GM19043 (cell line): Measurements from ENCODE around the gene GRM5.

ENCODE experiments used
- ATAC-seq: cut with Tn5 transposase; IDR thresholded peaks from one replicate; pipeline ENCODE4 v1.9.1; 2021; ENCODE audit warnings: low read depth; ENCODE audit not compliant: unreplicated experiment

The GRM5 gene

GRCh38 chr11:88623531-88623930 is 442.3 kb downstream of the GRM5 start:
- no peak for ATAC-seq

- ATAC-seq = no peak
These were observed 445.1 kb downstream of the GRM5 start for GRCh38 chr11:88620568-88621130.

DNA sequence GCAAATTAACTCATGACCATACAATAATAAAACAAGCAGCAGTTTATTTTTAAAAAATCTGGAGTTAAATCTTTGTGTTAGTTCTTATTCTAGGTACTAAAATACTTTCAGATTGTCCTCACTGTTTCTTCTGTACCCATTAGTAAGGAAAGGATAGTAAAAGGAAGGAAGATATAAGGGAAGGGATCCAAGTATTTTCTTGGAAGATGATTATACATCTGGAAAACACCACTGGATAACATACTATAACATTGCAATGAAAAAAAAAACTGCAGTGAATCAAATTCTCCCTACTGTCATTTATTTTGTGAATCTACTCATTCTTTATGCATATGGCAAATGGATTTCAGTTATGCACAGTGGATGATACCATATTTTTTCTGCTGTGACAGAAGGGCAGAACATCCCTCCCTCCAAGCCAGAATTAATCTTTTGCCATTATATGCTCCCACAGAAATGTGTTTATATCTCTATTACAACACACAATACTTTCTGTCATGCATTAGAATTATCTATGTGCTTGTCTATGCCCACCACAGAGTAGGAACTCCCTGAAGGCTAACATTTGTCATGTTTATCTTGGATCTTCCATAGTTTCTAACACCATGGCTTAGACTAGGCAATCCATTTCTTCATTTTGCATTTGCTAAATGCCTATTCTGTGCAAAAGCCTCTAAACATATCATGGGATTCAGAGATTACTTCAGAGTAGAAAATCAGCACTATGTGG is 446.0 kb downstream of the GRM5 start:
- ATAC-seq = no peak

GRCh38 chr11:88619071-88619425 is 446.7 kb downstream of the GRM5 start:
- ATAC-seq = no peak

DNA sequence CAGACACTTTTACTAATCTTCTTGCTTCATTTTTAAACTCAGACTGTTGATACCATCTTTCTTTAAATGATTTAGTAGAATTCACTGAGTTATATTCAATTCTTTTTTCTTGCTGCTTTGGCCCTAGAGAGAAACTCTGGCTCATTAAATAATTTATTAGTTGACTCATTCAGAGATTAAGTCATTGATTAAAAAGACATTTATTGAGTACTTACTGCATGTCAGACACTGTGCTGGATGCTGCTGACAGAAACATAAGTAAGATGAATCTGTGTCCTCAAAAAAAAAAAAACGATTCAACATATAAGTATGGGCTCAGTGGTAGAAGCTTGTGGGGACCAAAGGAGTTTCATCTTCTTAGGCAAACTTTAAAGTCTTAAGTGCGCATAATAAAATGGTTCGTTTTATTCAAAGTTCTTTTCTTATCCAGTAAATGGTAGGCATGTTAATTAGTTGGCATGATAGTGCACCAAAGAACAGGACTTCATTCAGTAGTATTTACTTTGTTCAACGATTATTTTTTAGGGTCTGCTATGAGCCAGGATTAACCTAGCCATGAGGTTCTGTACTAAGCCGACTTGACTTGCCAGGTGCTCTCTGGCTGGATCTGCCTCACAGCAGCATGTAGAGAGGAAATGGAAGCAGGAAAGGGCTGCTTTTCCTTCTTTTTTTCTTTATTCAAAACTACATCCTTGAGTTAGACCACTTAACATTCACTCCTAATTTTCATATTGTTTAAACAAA is 447.3 kb downstream of the GRM5 start:
- ATAC-seq = no peak

DNA sequence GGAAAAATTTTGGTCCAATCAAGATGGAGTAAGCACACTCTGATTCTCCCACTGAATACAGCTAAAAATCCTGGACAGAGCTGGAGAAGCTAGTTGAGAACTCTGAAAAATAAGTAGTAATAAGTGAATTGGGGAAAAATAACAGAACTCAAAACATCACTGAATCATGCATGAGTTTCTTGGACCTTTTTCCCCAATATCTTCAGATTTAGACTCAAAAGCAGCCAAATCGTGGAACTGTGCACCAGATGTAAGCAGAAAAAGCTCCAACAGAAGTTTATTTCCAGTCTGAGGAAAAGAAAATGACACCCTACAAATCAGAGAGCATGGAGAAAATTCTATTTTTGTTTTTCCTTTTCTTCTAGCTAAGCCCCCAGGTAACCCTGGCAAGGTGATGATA is 448.6 kb downstream of the GRM5 start:
- ATAC-seq = no peak

GRCh38 chr11:88604260-88604659 is 461.5 kb downstream of the GRM5 start:
- ATAC-seq = no peak

DNA sequence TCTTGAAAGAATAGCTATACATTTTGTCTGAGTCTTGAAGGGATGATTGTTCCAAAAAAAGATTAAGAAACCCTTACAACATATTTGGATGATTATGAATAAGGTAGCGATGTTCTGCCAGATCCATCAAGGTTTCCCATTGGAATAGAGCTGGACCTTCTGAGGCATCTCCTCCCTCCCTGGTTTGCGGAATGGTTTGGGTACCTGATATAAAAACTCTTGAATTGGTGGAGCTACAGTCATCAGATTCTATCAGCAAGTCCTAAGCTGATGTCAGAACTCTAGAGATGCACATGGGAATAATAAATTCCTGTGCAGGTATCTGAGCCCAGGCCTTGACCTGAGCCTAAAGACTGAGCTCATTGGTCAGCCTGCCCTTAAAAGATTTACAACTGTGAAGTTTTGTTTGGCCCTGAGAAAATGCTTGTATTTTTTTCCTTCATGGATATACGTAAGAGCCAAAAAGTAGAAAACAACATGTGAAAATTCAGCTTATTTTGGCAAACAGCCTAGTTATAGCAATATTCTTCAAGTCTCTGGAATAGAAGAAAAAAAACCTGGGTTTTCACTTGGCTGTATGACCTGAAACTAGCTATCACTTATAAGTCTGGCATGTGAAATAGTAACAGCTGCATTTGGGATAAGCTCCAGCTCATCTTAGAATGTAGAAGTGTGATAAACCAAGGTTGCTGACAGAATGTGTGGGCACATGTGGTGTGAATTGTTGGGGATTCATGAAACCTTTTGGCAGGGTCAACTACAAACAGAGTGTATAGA is 462.5 kb downstream of the GRM5 start:
- ATAC-seq = no peak

GRCh38 chr11:88597387-88597786 is 468.4 kb downstream of the GRM5 start:
- no peak for ATAC-seq

GRCh38 chr11:88596786-88597185 is 469.0 kb downstream of the GRM5 start:
- no peak for ATAC-seq

DNA sequence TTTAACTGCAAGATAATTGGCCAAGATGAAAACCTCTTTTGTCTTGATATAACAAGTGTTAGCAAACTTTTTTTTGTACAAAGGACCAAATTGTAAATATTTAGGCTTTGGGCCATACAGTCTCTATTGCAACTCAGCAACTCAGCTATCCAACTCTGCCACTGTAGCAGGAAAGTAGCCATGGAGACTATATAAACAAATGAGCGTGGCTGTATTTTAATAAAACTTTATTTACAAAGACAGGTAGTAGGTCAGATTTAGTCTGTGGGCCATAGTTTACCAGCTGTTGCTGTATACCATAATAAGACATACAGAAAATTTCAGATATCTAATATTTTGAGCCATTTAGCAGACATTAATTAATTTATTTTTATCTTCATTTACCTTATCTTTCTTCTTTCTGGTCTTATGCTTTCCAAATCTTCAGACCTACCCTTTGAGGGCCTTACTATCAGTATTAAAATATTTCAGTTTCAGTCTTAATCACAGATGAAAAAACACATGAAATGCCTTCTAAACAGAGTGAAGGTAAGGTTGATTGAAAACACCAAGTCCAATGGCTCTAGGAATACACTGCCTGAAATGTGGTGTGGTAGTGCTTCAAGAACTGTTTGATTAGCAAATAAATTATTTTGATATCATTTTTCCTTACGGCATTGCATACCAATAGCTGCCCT is 471.4 kb downstream of the GRM5 start:
- ATAC-seq = no peak

GRCh38 chr11:88590361-88590760 is 475.4 kb downstream of the GRM5 start:
- no peak for ATAC-seq

- no peak for ATAC-seq
These were observed 482.5 kb downstream of the GRM5 start for GRCh38 chr11:88583251-88583650.

DNA sequence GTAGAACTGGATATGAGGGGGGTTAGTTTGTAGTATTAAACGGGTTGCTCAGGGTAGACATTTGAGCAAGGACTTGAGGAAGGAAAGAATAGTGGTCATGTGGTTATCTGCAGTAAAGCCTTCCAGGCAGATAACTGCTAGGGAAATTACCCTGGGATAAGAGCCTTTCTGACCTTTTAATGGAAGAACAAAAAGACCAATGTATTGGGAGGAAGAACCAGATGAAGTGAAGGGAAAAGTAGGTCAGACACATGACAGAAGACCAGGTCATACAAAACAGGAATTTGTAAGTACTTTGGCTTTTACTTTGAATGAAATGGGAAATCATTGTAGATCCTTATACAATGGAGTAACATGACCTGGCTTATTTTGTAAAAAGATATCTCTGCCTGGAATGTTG is 486.3 kb downstream of the GRM5 start:
- ATAC-seq = no peak

DNA sequence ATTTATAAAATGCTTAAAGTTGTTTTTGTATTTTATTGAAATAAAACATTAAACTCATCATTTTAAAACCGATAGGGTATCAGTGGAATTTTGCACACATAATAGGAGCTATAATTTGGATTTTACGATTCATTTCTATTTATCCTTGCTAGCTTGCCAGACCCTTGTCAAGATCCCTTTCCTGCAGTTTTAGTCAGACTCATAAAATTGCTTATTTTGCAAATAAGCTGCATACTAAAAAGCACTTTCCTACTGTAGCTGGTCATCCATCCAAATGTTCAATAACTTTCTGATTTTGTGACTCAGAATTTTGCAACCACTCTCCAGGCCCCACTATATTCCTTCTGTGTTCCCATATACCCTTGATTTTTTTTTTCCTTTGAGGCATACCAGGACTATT is 489.0 kb downstream of the GRM5 start:
- no peak for ATAC-seq

GRCh38 chr11:88575916-88576315 is 489.9 kb downstream of the GRM5 start:
- ATAC-seq = no peak

GRCh38 chr11:88569342-88569741 is 496.4 kb downstream of the GRM5 start:
- no peak for ATAC-seq

GRCh38 chr11:88555829-88556202 is 510.0 kb downstream of the GRM5 start:
- no peak for ATAC-seq

- no peak for ATAC-seq
These were observed 510.6 kb downstream of the GRM5 start for GRCh38 chr11:88555018-88555828.

GRCh38 chr11:88553204-88553603 is 512.6 kb downstream of the GRM5 start:
- no peak for ATAC-seq
